Head of caudate nucleus (tissue), 42 donors: ENCODE measurements around the gene ABR.

Experiments used
- DNase-seq, 42 donors: peaks; one replicate each; pipeline versions ENCODE4 v3.0.0 to v3.0.0-alpha.2; 2020 to 2021; ENCODE audit warnings: mixed read lengths in 7 of 42
- intact Hi-C: fragments of 100-400 bp; cut with DNase I; formaldehyde crosslinking; loops from one replicate; pipeline ENCODE4 v1.15.0; 2022

Gene ABR

GRCh38 chr17:1179818-1180742, at the start of gene ABR:
TSS of gene ABR (minus strand) at chr17:1179981. CDS start at chr17:1179727, 254 bp downstream.
- intact Hi-C loops, result no loop called here
- peak in 30 of 42 donors; percentile 41 to 80 (median 63) for DNase-seq

GRCh38 chr17:1229349-1229899, 49.6 kb upstream of the ABR start:
- intact Hi-C loops, result no loop called here
- peak in 41 of 42 donors; percentile 14 to 72 (median 46) for DNase-seq

GRCh38 chr17:1228781-1229348, 49.1 kb upstream of the ABR start:
- intact Hi-C loops, result no loop called here
- DNase-seq, result no peak

GRCh38 chr17:1227917-1228780, 48.4 kb upstream of the ABR start:
- peak in 26 of 42 donors; percentile 17 to 61 (median 30) for DNase-seq
- intact Hi-C loops, result no loop called here

GRCh38 chr17:1227365-1227764, 47.6 kb upstream of the ABR start:
- intact Hi-C loops, result no loop called here
- DNase-seq, result no peak

- no peak for DNase-seq
- intact Hi-C loops, result no loop called here
Observed at GRCh38 chr17:1226308-1226707, 46.5 kb upstream of the ABR start.

GRCh38 chr17:1224330-1224729, 44.5 kb upstream of the ABR start:
- DNase-seq, result no peak

GRCh38 chr17:1223662-1224061, 43.9 kb upstream of the ABR start:
- DNase-seq, result no peak
- intact Hi-C loops, result no loop called here

More at GRCh38 chr17:1224330-1224729, 44.5 kb upstream of the ABR start:
- intact Hi-C loops, result no loop called here

GRCh38 chr17:1222321-1222720, 42.5 kb upstream of the ABR start:
- intact Hi-C loops, result no loop called here
- no peak for DNase-seq

GRCh38 chr17:1221209-1221608, 41.4 kb upstream of the ABR start:
- no peak for DNase-seq
- intact Hi-C loops, result no loop called here

- no peak for DNase-seq
- intact Hi-C loops, result no loop called here
Observed at GRCh38 chr17:1220346-1220745, 40.6 kb upstream of the ABR start.

GRCh38 chr17:1217089-1217385, 37.3 kb upstream of the ABR start:
- no peak for DNase-seq
- intact Hi-C loops, result no loop called here

GRCh38 chr17:1216217-1217088, 36.7 kb upstream of the ABR start:
- DNase-seq, result no peak
- intact Hi-C loops, result no loop called here

GRCh38 chr17:1212946-1213345, 33.2 kb upstream of the ABR start:
- intact Hi-C loops, result no loop called here
- no peak for DNase-seq

- intact Hi-C loops, result no loop called here
Observed at GRCh38 chr17:1211287-1211686, 31.5 kb upstream of the ABR start.

GRCh38 chr17:1208966-1209365, 29.2 kb upstream of the ABR start:
- intact Hi-C loops, result no loop called here
- no peak for DNase-seq

More at GRCh38 chr17:1211287-1211686, 31.5 kb upstream of the ABR start:
- DNase-seq, result no peak

GRCh38 chr17:1206026-1206777, 26.4 kb upstream of the ABR start:
- no peak for DNase-seq
- intact Hi-C loops, result no loop called here

GRCh38 chr17:1203967-1204291, 24.1 kb upstream of the ABR start:
- intact Hi-C loops, result no loop called here
- no peak for DNase-seq
